Right kidney (tissue), 1 donor: ENCODE data around the gene ANXA2.

Experiments used
- DNase-seq: peaks from one replicate; pipeline ENCODE4 v3.0.0-alpha.2; 2016

Gene ANXA2

GRCh38 chr15:60390231-60390630, 7.6 kb downstream of the ANXA2 start:
- no peak for DNase-seq

- no peak for DNase-seq
Measured at GRCh38 chr15:60389261-60390077, 8.3 kb downstream of the ANXA2 start.

- DNase-seq, result no peak
Measured at GRCh38 chr15:60387321-60387720, 10.5 kb downstream of the ANXA2 start.

DNA sequence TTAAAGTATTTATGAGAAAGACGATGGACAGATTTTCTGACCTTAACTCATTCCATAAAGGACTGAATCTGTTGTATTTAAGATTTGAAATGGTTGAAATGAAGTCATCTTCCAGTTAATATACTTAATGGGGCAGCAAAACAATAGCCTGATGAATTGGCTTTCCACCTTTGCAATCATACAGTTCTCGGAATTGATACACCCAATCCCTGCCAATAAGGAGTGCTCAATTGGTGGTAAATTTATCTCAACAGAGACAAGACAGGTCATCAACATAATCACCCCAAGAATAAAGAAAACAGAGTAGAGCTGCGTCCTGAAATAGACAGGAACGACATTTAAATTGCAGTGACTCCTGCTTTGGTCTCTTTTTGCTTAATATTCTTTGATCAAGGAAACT, 11.2 kb downstream of the ANXA2 start:
- no peak for DNase-seq

DNA sequence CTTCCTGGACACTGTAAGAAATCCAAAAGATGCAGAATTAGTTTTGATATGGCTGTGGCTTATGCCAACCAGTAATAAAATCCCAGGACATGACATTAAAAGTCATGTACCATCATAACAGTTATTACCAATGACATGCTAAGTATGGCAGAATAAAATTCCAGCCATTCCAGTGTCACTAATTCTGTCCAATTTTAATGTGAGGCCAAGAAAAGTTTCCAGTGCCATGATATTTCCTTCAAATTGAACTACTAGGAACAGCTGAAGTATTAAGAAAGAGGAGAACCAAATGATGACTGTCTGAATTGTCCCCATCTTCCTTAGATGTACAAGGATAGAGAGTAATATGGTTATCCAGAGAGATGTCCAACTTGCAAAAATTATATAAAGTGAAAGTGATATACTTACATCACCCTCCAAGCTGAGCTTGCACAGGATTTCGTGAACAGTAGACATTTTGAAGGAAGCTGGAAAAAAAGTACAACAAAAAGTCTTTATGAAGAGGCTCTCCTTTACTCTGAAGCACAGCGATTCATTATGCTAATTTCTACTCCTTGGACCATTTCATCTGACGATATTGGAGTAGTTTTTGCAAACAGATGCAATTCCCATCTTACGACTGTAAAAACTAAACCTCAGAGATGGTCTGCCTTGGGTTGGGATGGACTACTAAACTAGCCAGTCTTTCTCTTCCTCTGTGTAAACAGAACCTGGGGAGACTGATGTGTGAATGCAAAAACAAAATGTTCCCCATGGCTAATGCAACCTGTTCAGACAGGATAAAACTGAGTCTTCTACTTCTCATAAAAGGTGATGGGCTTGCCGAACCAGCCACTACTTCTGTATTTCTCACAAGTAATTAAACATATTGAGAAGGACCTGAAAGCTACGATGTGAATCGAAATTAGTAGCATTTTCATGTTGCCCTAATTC, 11.9 kb downstream of the ANXA2 start:
- DNase-seq, result no peak

DNA sequence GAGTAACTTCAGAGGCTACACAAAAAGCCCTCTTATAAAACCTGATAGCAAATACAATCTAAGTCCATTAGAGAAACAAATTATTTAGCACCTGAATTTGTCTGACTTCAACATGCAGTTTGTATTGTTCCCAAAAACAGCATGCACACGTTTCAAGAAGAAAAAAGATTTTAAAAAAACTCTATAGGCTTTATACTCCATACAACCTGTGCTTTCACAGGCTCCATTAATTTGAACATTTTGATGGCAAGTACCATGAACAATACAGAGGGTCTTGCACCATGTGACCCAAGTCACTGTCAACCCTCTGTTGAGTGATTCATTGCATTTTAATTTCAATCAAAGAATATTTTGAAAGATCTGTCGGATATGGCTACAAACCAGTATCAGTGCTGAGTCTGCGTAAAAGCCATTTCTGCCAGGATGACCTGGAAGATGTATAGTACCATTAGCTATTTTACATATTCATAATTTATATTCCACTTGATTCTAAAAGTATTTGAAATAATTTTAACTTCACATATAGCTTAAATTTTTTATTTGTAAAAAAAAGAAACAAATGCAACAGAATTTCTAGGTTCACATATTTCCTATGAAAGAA, 13.2 kb downstream of the ANXA2 start:
- DNase-seq, result no peak

- no peak for DNase-seq
Measured at GRCh38 chr15:60384053-60384452, 13.7 kb downstream of the ANXA2 start.

- no peak for DNase-seq
Measured at GRCh38 chr15:60382773-60383674, 14.8 kb downstream of the ANXA2 start.

DNA sequence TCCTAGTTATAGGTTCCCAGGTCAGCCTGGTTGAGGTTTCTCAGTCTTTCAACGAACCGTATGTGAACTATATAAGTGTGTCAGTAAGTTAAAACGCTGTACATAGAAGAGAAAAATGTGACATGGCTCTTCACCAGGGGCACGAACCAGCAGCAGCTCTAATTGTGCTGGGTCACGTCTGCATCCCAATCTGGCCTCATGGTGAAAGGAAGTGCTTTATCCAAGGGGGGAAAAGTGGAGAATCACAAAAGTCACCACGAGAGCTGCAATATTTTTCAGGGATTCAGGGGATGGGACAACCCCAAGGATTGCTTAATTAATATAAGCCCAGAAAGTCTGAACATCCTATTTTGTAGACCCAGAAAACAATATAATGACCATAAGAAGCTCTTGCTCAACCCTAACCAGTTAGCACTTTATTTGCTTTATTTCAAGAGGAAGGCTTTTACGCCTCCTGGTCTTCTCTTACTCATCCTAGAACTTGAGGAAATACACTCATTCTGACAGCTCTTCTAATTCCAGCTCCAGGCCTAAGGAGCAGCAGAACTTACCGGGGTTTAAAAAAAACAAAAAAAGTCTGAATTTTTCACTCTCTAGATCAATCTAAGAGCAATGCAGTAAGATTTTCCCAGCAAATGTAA, 16.5 kb downstream of the ANXA2 start:
- no peak for DNase-seq

GRCh38 chr15:60379525-60380274, 18.1 kb downstream of the ANXA2 start:
- no peak for DNase-seq

DNA sequence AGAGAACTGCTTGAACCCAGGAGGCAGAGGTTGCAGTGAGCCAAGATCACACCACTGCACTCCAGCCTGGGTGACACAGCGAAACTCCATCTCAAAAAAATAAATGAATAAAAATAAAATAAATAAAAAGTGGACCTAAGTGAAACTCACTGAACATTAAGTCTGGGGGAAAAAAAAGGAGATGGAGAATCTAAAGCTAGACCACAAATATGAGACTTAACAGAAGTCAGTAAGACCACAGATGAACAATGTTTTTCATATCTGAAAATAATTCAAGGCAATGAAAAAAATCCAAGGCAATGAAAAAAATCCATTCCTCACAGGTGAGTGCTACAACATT, 18.6 kb downstream of the ANXA2 start:
- DNase-seq, result no peak

GRCh38 chr15:60376677-60377095, 21.1 kb downstream of the ANXA2 start:
- DNase-seq, result no peak

GRCh38 chr15:60375306-60375705, 22.5 kb downstream of the ANXA2 start:
- DNase-seq, result no peak

DNA sequence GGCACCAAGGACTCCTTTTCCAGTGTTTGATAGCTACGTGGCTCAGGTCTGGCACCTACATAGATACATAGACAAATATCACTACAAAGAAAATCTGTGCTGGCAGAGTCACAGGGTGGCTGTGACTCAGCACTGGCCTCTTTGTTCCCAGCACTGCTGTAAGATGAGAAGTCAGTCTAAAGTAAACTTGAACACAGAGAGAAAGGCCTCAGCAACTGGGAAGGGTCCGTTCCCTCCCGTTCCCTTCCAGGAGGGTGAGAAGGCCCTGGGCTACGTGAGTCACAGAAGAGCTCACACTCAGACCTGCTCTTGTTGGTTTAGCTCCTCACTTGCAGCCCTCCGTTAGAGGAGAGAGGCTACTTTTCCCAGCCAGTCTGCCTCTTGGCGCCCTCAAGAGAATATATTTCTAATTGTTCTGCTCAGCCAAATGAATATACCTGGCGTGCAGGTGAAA, 23.1 kb downstream of the ANXA2 start:
- DNase-seq, result no peak

- no peak for DNase-seq
Measured at GRCh38 chr15:60374209-60374608, 23.6 kb downstream of the ANXA2 start.

DNA sequence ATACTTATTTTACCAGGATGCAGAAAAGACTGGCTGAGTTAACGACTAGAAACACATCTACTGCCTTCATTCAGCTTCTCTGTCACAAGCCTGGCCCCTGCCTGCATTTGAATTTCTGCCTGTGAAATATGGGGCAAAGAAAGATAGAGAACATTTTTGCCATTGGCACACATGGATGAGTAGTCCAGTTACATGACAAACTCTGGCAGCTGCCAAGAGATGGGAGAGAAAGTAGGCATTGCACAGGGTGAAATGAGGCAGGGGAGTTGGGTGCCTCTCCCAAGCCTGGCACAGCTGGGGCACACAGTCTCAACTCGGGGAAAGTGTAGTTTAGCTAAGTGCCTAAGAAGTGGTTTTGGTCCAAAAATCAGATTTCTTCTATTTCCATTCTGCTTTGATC, 24.0 kb downstream of the ANXA2 start:
- DNase-seq, result no peak

DNA sequence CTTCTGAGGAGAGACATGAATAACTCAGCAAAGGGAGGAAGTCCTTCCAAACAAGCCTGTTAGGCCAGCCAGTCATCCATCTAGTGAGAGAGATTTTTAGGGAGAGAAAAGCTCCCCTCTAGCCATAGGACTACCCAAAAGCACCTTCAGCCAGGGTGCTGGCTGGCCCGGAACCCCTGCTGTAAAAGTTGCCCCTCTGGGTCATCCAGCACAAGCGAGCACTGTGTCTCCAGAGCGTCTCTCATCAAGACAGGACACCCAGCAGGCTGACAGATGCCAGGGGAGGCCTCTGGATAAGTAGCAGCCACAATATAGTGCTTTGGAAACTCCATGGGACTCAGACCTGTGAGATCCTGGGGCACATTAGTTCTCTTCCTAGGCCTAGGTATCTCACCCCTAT, 24.5 kb downstream of the ANXA2 start:
- no peak for DNase-seq

- no peak for DNase-seq
Measured at GRCh38 chr15:60372756-60373155, 25.0 kb downstream of the ANXA2 start.

GRCh38 chr15:60372227-60372626, 25.6 kb downstream of the ANXA2 start:
- DNase-seq, result no peak

- no peak for DNase-seq
Measured at GRCh38 chr15:60371175-60372051, 26.4 kb downstream of the ANXA2 start.
